GM21360 (cell line): ENCODE data around the gene PRSS38.

ENCODE experiments used
- ATAC-seq: cut with Tn5 transposase; IDR thresholded peaks from one replicate; pipeline ENCODE4 v1.9.1; 2021; ENCODE audit warnings: mild to moderate bottlenecking, moderate library complexity; ENCODE audit not compliant: unreplicated experiment

Gene PRSS38

GRCh38 chr1:227893949-227894721 is 78.7 kb downstream of the PRSS38 start:
- no peak for ATAC-seq

GRCh38 chr1:227894831-227895451 is 79.5 kb downstream of the PRSS38 start:
- ATAC-seq = no peak
